SKM-1 treated with dmso at 0.1 percent for 144 hours (cell line): ENCODE measurements around the gene DMBX1.
A peak's percentile ranks its signal among the peaks of the same experiment; 100 is the strongest.

Experiments
- DNase-seq: peaks from one replicate; lab custom pipeline; 2025; ENCODE audit not compliant: unreplicated experiment; lab: John Stamatoyannopoulos, UW

Gene DMBX1

DNA sequence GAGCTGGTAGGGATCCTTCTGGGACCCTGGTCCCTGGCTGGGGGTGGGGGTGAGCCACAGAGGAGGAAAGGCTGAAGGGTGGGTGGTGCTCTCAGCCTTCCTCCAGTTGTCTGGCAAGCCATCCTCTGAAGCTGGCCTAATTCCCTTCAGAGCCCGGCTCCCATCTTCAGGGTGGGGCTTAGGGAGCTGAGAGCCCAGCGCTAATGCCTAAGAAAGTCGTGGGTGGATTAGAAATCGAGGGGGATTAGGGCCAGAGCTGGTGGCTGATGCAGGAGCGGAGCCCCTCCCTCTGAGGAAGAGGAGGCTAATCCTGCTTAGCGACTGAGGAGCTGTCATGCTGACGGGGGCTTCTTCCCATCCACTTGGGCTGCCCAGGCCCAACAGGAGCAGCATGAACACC is 30.8 kb upstream of the DMBX1 start:
- DNase-seq = no peak

DNA sequence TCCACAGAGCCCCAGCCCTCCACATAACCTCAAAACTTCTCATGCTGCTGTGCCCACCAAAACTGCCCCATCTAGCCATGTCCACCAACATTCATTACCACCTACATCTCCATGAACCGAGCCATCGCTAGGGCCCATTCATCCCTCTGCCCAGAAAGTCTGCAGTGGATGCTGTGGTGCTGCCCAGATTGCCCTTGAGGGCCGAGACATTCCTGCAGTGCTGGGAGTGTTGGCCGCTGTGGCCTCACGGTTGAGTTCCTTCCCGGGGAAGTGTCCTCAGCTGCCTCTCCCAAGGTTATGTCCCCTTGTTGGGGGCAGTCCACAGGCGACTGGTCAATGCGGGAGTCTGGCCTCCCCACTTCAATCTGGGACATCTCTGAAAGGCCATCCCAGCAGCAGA is 30.3 kb upstream of the DMBX1 start:
- no peak for DNase-seq

DNA sequence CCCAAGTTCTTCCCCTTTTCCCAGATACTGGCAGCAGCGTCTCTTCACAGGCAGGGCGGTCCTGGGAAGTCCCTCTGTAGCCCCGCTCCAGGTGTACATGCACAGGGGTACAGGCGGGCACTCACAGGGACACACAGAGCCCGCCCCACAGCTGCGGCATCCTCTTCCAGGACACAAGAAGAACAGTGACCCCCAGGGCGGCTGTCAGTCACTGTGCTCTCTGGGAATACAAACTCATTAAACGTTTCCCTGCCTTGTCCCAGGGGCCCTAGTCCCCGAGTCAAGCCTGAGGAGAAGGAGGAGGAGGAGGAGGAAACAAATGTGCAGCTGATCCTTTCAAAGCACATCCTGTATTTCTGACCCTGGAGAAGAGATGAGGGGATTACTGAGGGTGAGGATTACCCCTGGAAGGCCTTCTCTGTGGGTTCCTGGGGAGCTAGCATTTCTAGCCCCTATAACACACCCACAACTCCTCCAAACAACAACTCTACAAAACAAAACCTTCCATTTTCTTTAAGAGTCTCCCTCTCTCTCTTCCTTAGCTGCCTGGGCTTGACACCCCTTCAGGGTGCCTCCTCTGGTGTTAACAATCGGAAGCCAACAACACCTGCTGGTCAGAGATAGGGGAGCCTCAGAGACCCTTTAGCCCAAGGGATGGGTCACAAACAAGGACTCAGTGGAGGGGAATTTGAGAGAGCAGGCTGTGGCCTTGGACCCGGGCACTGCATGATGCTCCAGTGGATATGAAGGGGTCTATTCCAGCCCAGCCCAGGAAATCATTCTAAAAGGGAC is 28.4 kb upstream of the DMBX1 start:
- DNase-seq = no peak

DNA sequence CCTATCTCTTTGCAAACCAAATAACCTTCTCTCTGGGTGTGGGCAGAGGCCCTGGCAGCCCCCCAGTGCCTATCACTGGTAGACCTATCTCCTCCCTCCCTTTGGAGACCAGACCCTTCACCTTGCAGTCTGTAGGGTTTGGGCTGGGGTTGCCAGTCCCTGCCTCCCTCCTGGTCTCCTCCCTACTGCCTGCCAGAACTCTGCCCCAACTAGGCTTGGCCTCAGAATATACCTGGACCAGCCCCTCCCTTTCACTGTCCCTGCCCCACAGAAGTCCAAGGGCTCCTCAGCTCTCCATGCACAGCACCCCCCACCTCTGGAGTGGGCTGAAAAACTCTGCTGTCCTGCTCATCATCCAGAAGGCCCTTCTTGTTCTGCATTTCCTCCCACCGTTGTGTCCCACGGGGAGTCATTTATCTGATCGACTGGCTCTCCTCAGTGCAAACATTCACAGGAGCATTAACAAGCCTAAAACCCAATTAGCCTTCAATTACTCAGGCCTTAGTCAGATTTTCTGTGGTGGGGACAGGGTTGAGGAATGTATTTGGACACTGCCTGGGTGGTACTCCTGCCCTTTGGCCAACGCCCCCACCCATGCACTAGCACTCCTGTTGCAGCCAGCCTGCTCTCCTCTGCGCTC is 27.7 kb upstream of the DMBX1 start:
- no peak for DNase-seq

DNA sequence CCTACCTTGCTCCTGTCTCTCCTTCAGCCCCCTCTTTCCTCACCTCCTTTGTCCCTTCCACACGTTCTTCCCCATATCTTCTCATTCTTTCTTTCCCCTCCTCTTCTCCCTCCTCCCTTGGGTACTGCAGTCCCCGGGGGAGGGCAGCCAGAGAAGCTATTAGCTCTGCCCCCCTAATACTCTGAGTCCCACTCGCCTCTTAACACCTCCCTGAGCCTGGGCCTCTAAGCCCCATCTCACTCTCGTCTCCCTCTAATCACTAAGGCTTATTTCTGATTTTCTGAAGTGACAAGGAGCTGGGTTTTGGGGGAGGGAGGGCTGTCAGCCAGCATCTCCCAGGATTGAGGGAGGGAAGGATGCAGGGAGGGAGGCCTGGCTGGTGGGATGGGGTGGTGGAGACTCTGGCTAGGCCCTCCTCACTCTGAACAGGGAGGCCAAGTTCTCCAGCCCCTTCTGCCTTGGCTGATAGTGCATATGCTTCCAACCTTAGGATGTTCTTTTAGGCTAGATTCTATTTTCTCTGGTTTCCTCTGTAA is 25.6 kb upstream of the DMBX1 start:
- DNase-seq = no peak

DNA sequence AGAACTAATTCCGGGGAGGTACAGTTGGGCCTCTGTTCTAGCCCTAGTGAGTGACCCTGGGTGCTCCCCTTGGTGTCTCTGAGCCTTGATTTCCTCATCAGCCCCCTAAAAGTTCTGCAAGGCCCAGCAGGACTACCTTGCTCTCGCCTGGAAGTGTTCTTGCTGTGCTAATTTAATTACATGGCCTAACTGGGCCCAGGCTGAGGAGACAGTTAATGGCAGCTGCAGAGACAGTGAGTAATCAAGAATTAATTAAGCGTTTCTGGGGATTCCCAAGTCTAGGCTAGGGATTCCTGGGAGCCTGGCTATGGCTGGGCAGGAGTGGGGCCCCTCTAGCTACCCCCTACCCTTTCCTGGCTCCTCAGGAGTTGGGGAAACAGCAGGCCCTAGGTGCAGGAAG is 24.7 kb upstream of the DMBX1 start:
- no peak for DNase-seq

DNA sequence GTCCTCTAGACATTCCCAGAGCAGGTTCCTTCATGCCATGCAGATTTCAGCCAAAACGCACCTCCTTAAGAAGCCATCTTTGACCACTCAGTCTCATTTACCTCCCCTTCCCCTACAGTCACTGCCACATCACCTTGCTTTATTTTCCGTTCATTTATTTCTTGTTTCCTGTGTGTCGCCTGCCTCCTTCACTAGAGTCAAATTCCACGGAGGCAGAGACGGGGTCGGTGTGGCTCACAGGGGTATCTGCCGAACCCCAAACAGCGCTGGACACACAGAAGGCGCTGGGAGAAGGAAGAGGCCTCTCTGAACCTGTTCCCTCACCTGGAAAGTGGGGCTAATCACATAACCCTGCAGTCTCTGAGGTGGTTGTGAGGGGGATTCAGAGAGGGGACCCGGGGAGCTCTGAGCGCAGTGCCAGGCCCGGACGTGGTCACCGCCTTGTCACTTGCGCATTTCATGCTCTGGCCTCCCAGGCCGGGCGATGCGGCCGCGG is 23.6 kb upstream of the DMBX1 start:
- no peak for DNase-seq

DNA sequence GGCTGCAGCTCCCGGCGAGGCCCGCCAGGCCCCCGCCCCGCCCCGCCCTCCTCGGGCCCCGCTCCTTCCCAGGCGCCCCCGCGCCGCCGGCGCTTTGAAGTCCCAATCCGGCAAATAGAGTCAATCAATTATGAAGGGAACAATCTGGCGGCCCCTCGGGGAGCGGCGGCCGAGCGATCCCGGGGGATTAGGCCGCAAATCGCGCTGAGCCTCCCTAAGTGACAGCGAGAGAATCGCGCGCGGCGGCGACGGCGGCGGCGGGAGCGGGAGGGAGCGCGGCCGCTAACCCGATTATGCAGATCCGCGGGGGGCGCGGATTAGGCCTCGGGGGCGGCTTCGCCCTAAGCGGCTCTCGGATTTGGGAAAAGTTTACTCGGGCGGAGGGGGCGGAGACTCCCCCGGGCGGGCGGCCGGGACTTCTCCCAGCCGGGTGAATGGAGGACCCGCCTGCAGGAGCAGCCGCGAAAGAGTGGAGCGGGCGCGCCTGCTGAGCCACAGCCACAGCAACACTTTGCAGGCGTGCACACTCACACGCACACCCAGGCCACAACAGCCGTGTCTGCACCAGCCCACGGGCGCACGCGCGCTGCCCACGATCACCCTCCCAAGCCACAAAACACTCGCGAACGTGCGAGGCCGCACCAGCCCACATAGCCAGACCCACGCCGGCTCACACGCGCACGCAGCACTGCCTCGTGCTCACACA is 23.0 kb upstream of the DMBX1 start:
- DNase-seq = no peak

DNA sequence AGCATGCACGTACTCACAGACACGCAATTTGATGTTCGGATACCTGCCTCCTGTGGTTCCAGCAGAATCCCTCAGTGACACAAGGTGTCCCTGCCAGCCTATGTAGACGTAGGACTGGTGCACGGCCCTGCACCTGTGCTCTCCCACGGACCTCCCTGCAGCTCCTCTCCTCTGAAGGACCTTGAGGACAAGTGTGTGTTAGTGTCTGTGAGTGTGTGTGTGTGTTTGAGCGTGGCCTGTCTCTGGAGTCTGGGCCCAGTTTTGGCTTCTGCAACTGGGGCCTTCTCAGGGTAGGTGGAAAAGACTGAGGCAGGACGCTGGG is 22.5 kb upstream of the DMBX1 start:
- DNase-seq = no peak

DNA sequence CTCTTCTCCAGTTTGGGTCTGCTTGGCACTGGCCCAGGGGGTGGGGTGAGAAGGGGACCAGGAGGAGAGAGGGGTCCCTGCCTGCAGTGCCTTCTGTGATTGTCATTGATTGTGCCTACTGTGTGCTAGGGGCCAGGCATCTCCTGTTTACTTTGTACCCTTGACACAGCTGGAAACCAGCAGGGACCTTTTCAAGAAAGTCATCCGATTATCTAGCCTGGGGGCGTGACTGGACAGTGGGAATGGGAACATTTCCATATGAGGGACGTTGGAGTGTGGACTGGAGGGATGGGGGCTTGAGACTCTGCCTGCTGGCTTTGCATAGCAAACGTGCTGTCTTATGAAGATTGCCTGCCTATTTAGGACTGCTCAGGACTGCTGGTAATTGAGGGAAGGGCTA is 19.8 kb upstream of the DMBX1 start:
- no peak for DNase-seq

DNA sequence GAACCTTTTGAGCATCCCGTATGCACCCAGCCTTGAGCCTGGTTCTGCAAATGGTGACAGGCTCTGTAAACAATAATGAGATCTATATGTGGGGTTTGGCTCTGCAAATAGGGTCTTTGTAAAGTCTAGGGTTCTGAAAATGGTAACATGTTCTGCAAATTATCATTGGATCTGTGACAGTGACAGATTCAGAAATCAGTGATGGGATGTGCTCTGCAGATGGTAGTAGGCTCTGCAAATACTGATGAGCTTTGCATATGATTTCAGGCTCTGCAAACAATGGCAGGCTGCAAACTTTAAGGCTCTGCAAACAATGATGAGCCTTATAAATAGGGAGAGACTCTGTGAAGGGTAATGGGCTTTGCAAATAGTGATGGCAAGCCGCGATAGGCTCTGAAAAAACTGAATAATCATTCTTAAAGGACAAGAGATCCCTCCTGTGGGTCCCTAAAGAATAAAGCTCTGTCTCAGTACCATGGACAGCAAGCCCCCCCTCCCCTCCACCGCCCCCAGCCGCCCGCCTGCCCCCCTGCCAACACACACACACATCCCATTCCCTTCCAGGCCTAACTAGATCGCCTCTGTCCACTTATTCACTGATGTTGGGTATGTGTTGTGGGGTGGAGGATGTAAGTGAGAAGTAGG is 17.7 kb upstream of the DMBX1 start:
- DNase-seq = no peak

DNA sequence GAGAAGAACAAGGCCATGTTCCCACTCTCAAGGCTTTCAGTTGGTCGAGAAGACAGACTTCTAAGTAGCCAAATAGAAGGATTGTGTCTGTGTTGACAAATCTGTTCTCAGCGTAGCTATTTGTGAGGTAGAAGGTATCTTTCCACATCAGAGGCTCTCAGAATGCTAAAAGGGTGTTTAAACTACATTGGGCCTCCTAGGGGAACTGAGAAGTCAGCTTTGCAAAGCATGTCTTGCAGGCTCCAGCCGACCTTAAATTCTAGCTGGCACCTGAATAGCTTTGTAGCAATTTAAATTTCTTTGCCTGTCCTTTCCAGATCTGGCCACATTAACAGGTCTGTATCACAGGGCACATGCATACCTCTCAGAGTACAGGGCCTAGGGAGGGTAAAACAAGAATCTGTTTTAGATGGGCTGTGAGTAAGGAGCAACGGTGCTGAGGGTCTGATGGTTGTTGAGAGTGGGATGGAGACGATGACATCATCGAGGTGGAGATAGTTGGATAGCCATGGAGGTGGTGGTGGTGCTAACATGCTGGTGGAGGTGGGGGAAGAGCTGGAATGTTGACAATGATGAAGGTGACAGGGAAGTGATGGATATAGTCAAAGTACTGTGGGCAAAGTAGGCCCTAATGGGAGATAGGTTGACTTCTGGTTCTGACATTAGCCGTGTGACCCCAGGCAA is 17.0 kb upstream of the DMBX1 start:
- DNase-seq = no peak

DNA sequence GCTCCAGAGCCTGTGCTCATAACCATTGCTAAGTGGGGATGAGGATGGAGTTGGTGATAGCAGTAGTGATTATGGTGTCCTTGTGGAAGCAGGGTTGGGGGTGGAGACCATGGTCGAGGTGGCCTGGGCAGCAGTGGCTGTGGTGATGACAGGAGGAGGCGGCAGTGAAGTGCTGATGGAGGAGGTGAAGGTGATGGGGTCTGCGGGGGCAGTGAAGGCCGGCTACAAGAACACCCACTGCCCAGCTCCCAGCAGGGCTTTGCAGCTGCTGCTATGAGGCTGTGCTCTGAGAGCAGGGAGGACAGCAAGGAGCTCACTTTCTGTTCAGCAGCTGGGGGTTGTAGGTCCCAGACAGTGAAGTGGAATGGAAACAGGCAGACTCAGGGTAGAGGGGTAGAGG is 15.6 kb upstream of the DMBX1 start:
- no peak for DNase-seq

DNA sequence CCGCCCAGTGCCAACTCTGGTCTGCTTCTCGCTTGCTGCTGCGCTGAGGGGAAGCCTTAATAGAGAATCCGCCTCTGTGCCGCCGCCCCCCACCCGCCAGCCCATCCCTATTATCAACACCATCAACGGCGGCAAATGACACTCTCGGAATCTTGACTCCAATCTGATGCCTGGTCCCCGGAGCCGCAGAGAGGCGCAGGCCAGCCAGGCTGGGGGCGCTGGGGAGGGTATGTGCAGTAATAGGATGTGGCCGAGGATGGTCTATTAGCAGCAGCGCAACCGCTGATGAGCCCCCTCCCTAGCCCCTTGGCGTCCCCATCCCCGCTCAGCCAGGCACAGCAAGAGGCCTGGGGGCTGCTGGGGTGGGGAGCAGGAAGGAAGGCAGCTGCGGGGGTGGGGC is 15.1 kb upstream of the DMBX1 start:
- DNase-seq = no peak

DNA sequence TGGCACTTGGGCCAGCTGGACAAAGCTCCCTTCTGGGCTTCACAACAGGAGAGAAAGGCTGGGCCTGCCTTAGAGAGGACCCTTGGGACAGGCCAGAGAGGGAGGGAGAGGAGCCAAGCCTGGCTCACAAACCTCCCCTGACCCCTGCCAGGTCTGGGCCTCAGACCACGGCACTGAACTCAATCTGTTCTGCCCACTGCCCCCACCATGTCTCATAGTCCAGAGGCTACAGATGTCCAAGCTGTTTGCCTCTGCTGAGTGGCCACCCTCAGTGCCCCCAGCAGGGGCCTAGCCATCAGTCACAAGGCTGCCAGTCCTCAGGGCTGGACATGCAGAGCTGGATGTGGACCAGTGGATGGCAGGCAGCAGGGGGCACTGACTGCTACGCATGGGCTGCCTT is 13.0 kb upstream of the DMBX1 start:
- DNase-seq = no peak

DNA sequence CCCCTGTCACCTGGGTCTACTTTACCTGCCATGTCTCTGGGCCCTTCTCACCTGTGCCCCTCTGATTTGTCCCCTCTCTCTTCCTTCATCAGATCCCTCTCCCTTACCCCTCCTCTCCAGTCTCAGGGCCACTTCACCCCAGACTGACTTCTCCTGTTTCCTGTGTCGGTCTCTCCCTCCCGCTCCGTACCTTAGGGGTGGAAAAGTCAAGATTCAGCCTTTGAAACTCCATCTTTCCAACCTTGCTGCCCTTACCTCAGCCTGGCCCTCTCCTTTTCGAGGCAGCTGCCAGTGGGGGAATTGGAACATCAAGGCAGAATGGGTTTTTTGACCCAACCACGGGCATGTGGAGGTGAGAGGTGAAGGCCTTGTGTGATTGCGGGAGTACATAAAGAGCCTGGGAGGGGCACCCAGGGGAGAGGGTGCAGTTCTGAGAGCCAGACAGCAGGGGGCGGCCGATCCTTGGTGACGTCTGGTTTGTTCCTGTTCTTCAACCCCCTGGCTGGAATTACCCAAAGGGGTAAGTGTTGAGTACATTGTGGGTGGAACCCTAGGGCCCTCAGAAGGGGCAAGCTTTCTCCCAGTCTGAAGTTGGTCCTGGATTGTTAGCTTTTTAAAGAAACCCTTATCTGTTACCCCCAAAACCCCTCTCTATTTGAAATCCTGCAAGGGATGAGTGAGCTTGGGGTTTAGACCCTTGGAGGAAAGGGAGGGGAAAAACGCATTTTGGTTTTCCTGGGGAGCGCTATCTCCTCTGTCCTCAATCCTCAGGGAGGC is 12.3 kb upstream of the DMBX1 start:
- DNase-seq = peak; percentile 70

DNA sequence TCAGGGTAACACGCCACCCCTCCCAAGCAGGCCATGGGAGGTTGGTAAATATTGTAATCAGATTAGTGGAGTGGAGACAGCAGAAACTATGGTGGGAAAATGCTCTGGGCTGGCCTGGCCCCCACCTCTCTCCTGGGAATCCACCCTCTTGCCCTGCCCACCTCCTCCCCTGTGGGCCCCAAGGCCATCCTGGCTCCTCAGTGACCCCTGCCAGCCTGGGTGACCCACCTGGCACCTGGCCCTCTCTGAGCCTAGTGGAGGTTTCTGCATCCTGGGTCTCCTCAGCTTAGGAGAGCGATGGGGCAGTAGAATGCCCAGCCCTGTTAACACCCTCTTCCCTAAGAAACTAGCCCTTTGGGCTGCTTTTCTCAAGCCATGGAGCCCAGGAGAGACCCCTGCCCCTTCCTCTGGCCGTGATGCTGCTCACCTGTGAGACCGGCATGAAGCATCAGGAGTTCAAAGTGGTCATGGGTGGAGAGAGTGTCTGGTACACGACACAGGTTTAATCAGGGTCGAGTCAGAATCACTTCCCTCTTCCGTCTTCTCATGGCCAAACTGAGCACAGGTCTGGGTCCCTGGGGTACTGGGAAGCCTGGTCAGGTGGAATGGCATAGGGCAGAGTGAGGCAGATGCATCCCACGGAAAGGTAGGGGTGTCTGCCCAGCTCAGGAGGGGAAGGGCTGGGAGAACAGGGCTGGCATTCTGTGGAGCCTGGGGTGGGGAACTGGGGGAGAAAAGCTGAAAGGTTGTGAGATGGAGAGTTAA is 10.7 kb upstream of the DMBX1 start:
- DNase-seq = no peak

DNA sequence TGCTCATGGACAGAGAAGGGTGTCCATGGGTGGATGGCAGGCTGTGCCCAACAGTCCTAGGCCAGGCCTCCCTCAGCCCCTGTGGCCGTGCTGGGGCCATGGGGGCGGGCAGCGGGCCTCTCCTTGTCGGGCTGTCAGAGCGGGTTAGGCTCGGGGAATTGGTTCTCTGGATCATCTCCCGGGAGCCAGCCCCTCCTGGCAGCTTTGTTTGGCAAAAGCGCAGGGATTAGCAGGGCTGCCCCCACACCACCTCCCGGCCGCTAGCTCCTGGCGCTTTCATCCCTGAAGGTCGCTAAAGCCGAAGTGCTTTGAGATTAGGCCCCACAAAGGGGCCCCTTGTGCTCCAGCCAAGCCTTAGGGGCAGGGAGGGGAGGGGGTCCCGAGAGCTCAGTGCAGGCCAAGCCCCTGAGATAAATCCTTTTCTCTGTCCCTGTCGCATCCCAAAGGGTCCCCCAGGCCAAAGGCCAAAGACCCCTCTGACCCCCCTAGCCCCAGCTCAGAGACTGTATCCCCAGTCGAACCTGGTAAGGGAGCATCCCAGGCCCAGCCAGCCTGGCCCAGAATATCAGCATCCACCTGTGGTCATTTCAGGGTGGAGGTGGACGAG is 9.8 kb upstream of the DMBX1 start:
- DNase-seq = no peak
